ENCODE results near the gene FRMD1. TPM values are rescaled to one million over a fixed set of nuclear protein-coding genes. Genes with fewer than 3 reads are reported as not detected.

FRMD1 gene
- total RNA-seq, 1 donor from 2014 or later, result 0.09 TPM

- peak; percentile 40 for DNase-seq
- no peak overlapping the region for H3K27ac ChIP-seq
- H3K4me3 ChIP-seq, result no peak overlapping the region
- no peaks in the 10 kb centered on the region for H3K36me3 ChIP-seq
- TF ChIP-seq, protein P1, sequence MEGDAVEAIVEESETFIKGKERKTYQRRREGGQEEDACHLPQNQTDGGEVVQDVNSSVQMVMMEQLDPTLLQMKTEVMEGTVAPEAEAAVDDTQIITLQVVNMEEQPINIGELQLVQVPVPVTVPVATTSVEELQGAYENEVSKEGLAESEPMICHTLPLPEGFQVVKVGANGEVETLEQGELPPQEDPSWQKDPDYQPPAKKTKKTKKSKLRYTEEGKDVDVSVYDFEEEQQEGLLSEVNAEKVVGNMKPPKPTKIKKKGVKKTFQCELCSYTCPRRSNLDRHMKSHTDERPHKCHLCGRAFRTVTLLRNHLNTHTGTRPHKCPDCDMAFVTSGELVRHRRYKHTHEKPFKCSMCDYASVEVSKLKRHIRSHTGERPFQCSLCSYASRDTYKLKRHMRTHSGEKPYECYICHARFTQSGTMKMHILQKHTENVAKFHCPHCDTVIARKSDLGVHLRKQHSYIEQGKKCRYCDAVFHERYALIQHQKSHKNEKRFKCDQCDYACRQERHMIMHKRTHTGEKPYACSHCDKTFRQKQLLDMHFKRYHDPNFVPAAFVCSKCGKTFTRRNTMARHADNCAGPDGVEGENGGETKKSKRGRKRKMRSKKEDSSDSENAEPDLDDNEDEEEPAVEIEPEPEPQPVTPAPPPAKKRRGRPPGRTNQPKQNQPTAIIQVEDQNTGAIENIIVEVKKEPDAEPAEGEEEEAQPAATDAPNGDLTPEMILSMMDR (IDR thresholded peaks at IDR 0.05), result no peak
- intact Hi-C loops (cut with DNase I), result no loop called here
- H3K9me3 ChIP-seq, result no peaks in the 10 kb centered on the region
- peaks cover 52% of the 10 kb centered on the region for H3K27me3 ChIP-seq
- no peaks in the 10 kb centered on the region for H3K4me1 ChIP-seq
- no peak for ATAC-seq
Measured at GRCh38 chr6:168103050-168103830, 24.2 kb upstream of the FRMD1 start.

GRCh38 chr6:168102315-168102985 is 23.4 kb upstream of the FRMD1 start:
- Histone ChIP-seq H3K36me3 (no peaks in the 10 kb centered on the region), H3K27ac (no peak overlapping the region), H3K4me1 (no peaks in the 10 kb centered on the region), H3K9me3 (no peaks in the 10 kb centered on the region), H3K27me3 (peaks cover 52% of the 10 kb centered on the region), H3K4me3 (no peak overlapping the region)
- TF ChIP-seq, protein P1 (IDR thresholded peaks at IDR 0.05), result no peak
- intact Hi-C loops (cut with DNase I), result no loop called here
- peak; percentile 53 for DNase-seq
- no peak for ATAC-seq

- intact Hi-C loops (cut with DNase I), result no loop called here
- no peak for ATAC-seq
Measured at GRCh38 chr6:168101590-168102314, 22.7 kb upstream of the FRMD1 start.

GRCh38 chr6:168100803-168101589 is 22.0 kb upstream of the FRMD1 start:
- intact Hi-C loops (cut with DNase I), result no loop called here
- no peak for ATAC-seq

More at GRCh38 chr6:168101590-168102314, 22.7 kb upstream of the FRMD1 start:
- H3K4me1 ChIP-seq, result no peaks in the 10 kb centered on the region
- H3K27me3 ChIP-seq, result peaks cover 52% of the 10 kb centered on the region
- TF ChIP-seq, protein P1 (IDR thresholded peaks at IDR 0.05), result no peak
- H3K27ac ChIP-seq, result no peak overlapping the region
- no peak overlapping the region for H3K4me3 ChIP-seq
- DNase-seq, result peak; percentile 59
- no peaks in the 10 kb centered on the region for H3K9me3 ChIP-seq
- no peaks in the 10 kb centered on the region for H3K36me3 ChIP-seq

More at GRCh38 chr6:168100803-168101589, 22.0 kb upstream of the FRMD1 start:
- TF ChIP-seq, protein P1 (IDR thresholded peaks at IDR 0.05), result no peak
- Histone ChIP-seq H3K4me1 (no peaks in the 10 kb centered on the region), H3K36me3 (no peaks in the 10 kb centered on the region), H3K9me3 (no peaks in the 10 kb centered on the region), H3K27ac (no peak overlapping the region), H3K27me3 (peaks cover 52% of the 10 kb centered on the region), H3K4me3 (no peak overlapping the region)
- DNase-seq, result peak; percentile 46

Data from upper lobe of right lung (tissue), 1 donor.